B cell (primary cell): Measurements from ENCODE around the gene RHOXF2.
"Not testable (repeated sequence)": the region's sequence is repeated elsewhere in the genome, so short reads cannot be mapped to it uniquely, and the experiment has no call there.

Experiments
- CTCF ChIP-seq: fragments of 200-600 bp; IDR thresholded peaks from one replicate; pipeline ENCODE4 v1.8.0; 2022; ENCODE audit warnings: antibody characterized with exemption, mild to moderate bottlenecking
- EZH2 ChIP-seq: IDR thresholded peaks from 2 replicates; pipeline ENCODE4 v1.6.1; 2012; ENCODE audit warnings: borderline replicate concordance, low read depth, mild to moderate bottlenecking, moderate library complexity, low read length; ENCODE audit not compliant: insufficient read depth, poor library complexity, severe bottlenecking

DNA sequence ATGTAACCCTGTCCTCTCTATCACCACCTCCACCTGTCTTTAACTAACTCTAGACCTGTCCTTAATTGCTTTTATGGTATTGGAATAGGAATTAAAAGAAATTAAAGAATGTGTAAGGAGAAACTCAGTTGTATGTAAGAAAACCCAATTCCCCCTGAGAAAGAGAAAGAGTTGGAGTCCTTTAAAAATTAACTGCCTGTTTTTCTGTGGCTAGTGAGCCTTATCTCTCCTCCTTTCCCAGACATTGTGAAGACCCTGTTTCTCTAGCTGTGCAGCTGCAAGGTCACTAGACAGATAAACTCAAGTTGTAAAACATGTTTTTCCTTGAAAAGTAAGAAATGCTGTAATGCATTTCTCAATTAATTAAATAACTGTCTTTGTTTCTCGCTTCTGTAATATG, 12.1 kb upstream of the RHOXF2 start:
- TF ChIP-seq CTCF, EZH2: not testable (repeated sequence)
